Thyroid gland (tissue), 4 donors: Measurements from ENCODE around the gene IL7R.

Source experiments
- POLR2A ChIP-seq, 2 donors: fragments of 450-650 bp; IDR thresholded peaks; one replicate each; pipeline ENCODE4 v1.6.1; 2017; ENCODE audit warnings: antibody characterized with exemption in 2 of 2, mild to moderate bottlenecking in 2 of 2, moderate library complexity in 1 of 2
- TF ChIP-seq, protein P1 (sequence below), 6 experiments: fragments of 200-600 bp in 3 of 6; fragments of 450-650 bp in 3 of 6; sonication (generic) in 3 of 6; IDR thresholded peaks; one replicate each; pipeline ENCODE4 v1.5.1; 2016 to 2019; ENCODE audit warnings: antibody characterized with exemption in 6 of 6, mild to moderate bottlenecking in 2 of 6, inconsistent platforms in 1 of 6, moderate library complexity in 1 of 6

DNA sequence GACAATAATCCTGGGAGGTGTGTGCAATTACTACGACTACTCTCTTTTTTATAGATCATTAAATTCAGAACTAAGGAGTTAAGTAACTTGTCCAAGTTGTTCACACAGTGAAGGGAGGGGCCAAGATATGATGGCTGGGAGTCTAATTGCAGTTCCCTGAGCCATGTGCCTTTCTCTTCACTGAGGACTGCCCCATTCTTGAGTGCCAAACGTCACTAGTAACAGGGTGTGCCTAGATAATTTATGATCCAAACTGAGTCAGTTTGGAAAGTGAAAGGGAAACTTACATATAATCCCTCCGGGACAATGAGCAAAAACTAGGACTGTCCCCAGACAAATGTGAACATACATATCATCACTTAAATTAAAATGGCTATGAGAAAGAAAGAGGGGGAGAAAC lies 20.2 kb downstream of the IL7R start:
- TF ChIP-seq POLR2A (IDR thresholded peaks at IDR 0.05) = no peak
- TF ChIP-seq, protein P1, sequence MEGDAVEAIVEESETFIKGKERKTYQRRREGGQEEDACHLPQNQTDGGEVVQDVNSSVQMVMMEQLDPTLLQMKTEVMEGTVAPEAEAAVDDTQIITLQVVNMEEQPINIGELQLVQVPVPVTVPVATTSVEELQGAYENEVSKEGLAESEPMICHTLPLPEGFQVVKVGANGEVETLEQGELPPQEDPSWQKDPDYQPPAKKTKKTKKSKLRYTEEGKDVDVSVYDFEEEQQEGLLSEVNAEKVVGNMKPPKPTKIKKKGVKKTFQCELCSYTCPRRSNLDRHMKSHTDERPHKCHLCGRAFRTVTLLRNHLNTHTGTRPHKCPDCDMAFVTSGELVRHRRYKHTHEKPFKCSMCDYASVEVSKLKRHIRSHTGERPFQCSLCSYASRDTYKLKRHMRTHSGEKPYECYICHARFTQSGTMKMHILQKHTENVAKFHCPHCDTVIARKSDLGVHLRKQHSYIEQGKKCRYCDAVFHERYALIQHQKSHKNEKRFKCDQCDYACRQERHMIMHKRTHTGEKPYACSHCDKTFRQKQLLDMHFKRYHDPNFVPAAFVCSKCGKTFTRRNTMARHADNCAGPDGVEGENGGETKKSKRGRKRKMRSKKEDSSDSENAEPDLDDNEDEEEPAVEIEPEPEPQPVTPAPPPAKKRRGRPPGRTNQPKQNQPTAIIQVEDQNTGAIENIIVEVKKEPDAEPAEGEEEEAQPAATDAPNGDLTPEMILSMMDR (IDR thresholded peaks at IDR 0.05) = no peak
